GM21786 (cell line): Measurements from ENCODE around the gene HIF1A.

ENCODE experiments used
- ATAC-seq: cut with Tn5 transposase; IDR thresholded peaks from one replicate; pipeline ENCODE4 v1.9.1; 2021; ENCODE audit not compliant: unreplicated experiment

Gene HIF1A

GRCh38 chr14:61769893-61770292, 74.6 kb downstream of the HIF1A start:
- no peak for ATAC-seq

- no peak for ATAC-seq
Observed at GRCh38 chr14:61774861-61775260, 79.5 kb downstream of the HIF1A start.

- ATAC-seq = peak; percentile 80
Observed at GRCh38 chr14:61780125-61780524, 84.8 kb downstream of the HIF1A start.

GRCh38 chr14:61797309-61797708, 102.0 kb downstream of the HIF1A start:
- ATAC-seq = no peak
